Activated CD4-positive, CD25-positive, alpha-beta regulatory T cell treated with anti-CD3 and anti-CD28 coated beads, Interleukin-2, amount 50 U/mL, for 16 hours (primary cell): ENCODE data around the gene HYCC2.
"Not testable (repeated sequence)": the region's sequence is repeated elsewhere in the genome, so short reads cannot be mapped to it uniquely, and the experiment has no call there.

ENCODE experiments used
- DNase-seq: peaks from one replicate; pipeline ENCODE4 v3.0.0-alpha.2; 2020; ENCODE audit warnings: low read depth, low spot score

The HYCC2 gene

DNA sequence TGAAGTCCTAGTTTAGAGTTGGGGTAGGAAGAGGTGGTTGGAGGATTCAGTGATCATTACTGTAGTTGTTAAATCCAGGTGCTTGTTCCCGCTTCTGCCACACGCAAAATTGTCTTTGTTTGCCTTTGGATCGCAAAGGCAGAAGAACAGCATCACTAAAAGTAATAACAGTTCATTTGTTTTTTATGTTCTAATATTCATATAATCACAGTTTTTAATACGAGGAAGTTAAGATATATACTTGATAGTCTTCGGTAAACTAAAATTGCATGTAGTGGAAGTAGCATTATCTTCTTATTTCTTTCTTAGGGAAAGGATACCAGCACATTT is 695 bp upstream of the HYCC2 start:
- DNase-seq, result no peak

DNA sequence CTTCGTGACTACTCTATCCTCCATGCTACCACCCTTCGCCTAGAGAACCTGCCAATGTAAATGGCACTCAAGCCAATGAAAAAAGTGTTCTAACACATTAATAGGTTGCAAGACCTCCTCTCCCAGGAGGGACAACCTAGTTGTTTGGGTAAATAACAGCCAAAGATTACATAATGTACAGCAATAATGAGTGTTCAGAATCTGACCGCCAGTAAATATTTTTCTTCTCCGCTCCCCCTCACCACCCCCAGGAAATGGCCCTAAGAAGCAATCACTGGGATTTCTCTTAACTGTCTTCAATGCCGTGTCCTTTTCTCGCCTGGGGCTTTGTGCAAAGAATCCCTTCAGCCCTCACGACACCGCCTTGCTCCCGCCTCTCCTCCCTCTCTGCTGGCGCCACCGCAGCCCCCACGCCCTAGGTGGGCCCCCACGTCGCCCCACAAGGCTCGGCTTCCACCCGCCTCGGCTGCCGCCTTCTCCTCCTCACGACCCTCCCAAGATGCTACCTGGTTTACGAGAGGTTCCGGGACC is 458 bp downstream of the HYCC2 start:
- no peak for DNase-seq

DNA sequence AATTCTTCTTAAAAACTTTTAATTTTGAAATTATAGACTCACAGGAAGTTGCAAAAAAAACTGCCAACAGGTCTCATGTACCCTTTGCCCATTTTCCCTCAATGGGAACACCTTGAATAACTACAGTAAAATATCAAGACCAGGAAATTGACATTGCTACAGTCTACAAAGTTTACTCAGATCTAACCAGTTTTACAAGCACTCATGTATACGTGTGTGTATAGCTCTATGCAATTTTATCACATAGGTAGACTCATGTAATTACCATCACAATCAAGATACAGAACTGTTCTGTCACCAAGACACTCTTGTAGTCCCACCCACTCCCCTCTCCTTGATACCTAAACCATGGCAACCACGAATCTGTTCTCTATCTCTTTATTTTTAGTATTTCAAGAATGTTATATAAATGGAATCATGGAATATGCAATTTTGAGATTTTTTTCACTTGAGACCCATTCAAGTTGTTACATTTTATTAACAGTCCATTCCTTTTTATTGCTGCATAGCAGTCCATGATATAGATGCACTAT is 6.6 kb downstream of the HYCC2 start:
- no peak for DNase-seq

DNA sequence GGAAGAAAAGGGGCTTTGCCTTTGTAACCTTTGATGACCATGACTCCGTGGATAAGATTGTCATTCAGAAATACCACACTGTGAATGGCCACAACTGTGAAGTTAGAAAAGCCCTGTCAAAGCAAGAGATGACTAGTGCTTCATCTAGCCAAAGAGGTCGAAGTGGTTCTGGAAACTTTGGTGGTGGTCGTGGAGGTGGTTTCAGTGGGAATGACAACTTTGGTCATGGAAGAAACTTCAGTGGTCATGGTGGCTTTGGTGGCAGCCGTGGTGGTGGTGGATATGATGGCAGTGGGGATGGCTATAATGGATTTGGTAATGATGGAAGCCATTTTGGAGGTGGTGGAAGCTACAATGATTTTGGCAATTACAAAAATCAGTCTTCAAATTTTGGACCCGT is 8.0 kb downstream of the HYCC2 start:
- not testable (repeated sequence) for DNase-seq

DNA sequence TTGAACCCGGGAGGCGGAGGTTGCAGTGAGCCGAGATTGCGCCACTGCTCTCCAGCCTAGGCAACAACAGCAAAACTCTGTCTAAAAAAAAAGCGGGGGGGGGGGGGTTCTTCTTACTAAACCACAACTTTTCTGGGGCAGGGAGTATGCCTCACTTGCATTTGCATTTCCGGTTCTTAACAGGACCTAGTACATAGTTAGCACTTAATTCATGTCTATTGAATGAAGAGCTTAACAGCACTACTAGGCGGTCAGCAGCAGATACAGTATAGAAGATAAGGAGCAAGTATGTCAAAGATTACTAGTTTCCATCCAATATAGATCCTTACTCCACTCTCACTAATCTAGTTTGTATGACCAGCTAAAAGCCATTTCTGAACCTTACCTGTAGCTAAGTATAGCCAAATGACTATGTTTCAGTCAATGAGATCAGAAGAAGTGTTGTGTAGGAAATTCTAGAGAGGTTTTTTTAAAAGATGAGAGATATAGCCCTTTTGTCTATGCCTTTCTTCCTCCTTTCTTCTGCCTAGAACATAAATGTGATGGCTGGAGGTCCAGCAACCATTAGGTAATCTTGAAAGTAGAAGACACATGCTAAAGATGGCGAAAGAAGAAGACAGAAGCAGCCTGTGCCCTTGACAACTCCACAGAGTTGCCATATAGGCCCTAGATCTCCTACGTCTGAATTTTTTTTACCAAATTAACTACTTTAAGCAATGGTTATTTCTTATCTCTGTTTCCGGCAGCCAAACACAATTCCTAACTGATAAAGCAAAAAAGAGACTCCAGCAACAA is 11.3 kb downstream of the HYCC2 start:
- no peak for DNase-seq

DNA sequence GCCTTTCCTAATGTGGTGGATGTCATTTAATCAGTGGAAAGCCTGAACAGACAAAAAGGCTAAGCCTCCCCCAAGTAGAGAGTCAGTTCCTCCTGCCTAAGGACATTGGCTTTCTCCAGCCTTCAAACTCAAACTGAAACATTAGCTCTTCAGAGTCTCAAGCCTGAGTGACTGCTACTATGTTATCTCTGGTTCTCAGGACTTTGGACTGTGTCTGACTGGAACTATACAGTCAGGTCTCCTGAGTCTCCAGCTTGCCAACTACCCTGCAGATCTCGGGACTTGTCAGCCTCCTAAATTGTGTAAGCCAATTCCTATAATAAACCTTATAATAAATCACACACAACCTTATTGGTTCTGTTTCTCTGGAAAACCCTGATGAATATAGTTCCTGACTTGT is 12.6 kb downstream of the HYCC2 start:
- no peak for DNase-seq

DNA sequence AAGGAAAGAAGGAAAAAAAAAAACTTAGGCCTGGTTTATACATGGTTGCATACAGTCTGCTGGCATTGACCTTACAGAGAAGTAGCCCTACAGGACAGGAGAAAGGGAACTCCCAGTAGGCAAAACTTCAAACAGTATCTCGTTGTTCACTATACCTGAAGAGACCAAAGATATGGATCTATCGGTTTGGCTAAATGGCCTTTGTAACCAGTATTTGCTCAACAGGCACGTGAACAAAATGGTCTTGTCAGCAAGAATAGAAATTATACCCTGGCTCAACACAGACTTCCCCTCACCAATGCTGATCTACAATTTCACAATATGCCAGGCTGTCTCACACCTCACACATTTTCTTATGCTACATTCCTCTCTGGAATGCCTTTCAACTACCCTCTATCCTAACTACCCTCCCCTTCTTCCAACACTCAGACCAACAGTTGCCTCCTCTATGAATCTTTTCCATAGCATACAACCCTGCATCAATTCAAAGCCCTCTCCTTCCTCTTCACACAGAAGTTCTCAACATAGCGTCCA is 13.7 kb downstream of the HYCC2 start:
- DNase-seq, result no peak

DNA sequence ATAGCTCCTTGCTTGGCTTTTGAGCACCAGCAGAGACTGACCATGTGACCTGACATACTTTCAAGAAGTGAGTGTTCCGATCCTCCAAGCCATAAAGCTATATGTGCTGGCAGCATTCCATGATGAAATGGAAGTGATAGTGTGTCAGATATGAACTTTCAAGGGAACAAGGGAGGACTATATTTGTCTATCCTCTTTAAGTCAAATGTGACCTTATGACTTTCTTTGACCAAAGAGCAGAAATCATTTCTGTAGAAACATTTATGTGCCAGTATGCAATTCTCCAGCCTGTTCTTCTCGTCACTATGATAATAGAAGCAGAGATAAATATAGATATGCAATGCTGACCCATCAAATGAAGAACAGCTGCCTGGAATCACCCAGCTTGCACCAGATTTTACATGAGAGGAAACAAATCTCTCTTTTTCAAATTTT is 14.4 kb downstream of the HYCC2 start:
- no peak for DNase-seq

DNA sequence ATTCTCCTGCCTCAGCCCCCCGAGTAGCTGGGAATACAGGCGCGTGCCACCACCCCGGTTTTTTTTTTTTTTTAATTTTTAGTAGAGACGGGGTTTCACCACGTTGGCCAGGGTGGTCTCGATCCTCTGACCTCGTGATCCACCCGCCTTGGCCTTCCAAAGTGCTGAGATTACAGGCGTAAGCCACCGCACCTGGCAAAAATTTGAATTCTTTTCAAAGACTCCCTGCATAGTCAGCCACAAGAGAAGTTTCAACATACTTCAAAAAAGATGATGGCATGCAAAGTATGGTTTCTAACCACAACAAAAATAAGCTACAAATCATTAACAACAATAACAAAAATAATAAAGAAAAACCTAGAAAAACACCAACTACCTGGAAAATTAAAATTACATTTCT is 22.0 kb downstream of the HYCC2 start:
- DNase-seq, result no peak

DNA sequence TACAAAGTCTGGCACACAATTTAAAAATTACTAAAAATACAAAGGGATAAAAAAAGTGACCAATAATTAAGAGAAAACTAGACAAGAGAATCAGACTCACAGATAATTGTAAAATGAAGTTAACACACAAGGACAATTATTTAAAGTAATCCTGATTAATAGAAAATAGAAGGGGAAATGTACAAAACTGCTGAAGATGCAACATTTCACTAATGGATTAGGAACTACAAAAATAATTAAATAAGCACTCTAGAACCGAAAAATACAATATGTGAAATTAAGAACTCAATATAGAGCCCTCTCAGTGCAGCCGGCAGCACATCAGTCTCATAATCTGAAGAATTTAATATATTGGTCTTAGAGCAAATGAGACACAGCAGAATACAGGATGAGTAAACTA is 24.6 kb downstream of the HYCC2 start:
- DNase-seq, result no peak

DNA sequence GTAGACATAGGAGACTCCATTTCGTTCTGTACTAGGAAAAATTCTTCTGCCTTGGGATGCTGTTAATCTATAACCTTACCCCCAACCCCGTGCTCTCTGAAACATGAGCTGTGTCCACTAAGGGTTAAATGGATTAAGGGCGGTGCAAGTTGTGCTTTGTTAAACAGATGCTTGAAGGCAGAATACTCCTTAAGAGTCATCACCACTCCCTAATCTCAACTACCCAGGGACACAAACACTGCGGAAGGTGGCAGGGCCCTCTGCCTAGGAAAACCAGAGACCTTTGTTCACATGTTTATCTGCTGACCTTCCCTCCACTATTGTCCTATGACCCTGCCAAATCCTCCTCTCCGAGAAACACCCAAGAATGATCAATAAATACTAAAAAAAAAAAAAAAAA is 28.4 kb downstream of the HYCC2 start:
- DNase-seq, result not testable (repeated sequence)

DNA sequence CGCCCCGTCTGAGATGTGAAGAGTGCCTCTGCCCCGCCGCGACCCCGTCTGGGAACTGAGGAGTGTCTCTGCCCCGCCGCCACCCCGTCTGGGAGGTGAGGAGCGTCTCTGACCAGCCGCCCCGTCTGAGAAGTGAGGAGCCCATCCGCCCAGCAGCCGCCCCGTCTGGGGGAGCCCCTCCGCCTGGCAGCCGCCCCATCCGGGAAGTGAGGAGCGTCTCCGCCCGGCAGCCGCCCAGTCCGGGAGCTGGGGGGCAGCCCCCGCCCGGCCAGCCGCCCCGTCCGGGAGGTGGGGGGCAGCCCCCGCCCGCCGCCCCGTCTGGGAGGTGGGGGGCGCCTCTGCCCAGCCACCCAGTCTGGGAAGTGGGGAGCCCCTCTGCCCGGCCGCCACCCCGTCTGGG is 29.0 kb downstream of the HYCC2 start:
- DNase-seq, result not testable (repeated sequence)

DNA sequence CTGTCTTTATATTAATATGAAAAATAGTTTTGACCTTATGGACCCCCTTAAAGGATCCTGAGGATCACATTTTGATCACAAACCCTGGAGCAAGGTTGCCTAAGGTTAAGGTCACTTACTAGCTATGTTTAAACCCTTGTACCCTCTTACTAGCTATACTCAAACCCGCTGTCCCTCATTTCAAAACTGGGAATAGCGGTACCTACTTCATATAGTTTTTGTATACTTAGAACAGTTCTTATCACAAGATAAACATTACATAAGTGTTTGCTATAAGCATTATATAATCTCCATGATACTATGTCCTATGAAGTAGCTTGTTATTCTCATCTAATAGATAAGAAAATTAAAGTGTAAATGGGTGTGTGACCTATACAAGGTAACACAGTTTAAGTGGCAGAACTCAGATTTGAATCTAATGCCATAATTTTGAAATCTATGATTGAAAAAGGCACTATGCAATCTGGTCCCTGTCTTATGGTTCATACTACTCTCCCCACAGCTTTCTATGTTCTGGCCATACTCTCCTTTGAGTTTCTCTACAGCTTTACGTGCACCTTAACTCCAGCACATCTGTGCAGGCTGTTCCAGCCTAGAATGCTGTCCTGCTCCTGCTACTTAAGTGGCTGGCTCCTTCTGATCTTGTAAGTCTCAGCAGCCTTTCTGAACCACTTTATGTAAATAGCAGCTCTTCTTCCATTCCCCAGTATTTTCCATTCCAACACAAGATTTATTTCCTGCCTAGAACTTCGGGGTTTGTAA is 30.4 kb downstream of the HYCC2 start:
- DNase-seq, result no peak

DNA sequence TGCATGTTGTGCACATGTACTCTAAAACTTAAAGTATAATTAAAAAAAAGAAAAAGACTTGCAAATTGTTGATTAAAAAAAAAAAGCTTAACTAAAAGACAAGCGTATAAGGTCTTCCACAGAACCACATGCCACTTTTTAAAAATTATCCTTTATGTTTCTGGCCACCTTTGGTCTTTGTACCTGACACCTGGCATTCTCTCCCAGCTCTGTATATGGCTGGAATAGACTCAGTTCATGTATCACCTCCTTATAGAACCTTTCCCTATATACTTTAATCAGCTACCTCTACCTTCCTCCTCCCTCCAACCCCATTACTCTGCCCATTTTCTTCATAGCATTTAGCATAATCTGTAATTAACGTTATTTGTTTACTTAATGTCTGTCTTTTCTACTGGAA is 32.6 kb downstream of the HYCC2 start:
- no peak for DNase-seq

DNA sequence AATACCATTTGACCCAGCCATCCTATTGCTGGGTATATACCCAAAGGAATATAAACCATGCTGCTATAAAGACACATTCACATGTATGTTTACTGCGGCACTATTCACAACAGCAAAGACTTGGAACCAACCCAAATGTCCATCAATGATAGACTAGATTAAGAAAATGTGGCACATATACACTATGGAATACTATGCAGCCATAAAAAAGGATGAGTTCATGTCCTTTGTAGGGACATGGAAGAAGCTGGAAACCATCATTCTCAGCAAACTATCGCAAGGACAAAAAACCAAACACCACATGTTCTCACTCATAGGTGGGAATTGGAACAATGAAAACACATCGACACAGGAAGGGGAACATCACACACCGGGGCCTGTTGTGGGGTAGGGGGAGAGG is 33.1 kb downstream of the HYCC2 start:
- DNase-seq, result not testable (repeated sequence)

DNA sequence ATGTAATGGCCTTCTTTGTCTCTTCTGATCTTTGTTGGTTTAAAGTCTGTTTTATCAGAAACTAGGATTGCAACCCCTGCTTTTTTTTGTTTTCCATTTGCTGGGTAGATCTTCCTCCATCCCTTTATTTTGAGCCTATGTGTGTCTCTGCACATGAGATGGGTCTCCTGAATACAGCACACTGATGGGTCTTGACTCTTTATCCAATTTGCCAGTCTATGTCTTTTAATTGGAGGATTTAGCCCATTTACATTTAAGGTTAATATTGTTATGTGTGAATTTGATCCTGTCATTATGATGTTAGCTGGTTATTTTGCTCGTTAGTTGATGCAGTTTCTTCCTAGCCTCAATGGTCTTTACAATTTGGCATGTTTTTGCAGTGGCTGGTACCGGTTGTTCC is 37.1 kb downstream of the HYCC2 start:
- not testable (repeated sequence) for DNase-seq

DNA sequence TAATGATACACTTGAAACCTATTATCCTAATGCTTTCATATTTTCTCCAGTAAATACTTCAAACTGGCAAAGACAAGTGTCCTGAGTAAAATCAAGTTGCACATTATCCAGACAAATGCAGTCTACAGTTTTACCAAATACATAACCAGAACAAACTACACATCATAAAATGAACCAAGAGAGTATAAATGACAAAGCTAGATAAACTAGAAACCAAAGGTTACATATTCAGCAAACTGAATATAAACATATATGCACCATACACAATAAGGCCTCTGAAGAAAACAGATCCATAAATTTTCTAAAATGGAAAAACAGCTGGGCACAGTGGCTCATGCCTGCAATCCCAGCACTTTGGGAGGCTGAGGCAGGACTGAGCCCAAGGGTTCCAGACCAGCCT is 47.0 kb downstream of the HYCC2 start:
- DNase-seq, result no peak

DNA sequence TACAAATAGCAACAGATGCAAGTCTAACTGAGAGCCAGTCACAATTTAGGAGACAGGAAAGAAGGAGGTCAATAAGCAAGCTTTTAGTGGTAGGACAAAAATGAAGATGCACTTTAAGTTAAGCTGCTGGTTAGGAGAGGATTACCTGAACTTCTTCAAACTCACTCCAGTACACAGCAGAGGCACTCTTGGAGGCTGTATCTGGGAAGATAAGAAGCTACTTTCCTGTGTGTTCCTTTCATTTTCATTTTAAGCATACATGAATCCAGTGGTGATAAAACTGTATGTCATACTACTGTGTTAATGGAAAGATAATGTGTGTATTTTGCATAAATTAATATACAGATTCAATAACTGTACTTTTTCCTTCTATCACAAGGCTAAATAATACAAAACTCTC is 49.6 kb downstream of the HYCC2 start:
- DNase-seq, result no peak
